ENCODE data around the gene POLR2A. TPM values are rescaled to one million over a fixed set of nuclear protein-coding genes. Genes with fewer than 3 reads are reported as not detected.

Gene POLR2A
- polyA plus RNA-seq, 2 of the 4 experiments (the other 2 are of a cell fraction): 22.8 to 65.6 TPM

GRCh38 chr17:7443499-7444485, 40.4 kb upstream of the POLR2A start:
- Histone ChIP-seq H3K4me2 (no peak overlapping the region), H3K4me1 (peaks cover 31% of the 10 kb centered on the region), H3K9me3 (no peaks in the 10 kb centered on the region), H3K4me3 (no peak overlapping the region), H3K27ac (no peak overlapping the region)
- ATAC-seq (no peak), FAIRE-seq (no peak), DNase-seq (ENCODE audit: low read depth in 1 of 2, low spot score in 1 of 2) (no peak)
- ChIA-PET POLR2A (interaction anchor here (0.6 to 2.7 kb wide), 6 partner anchors 9 to 83 kb away, joined by 3 to 8 read pairs (median 4); partner anchors contain the start of genes PLSCR3, POLR2A, TMEM102 and TMEM256), CTCF (interaction anchor here (0.8 to 30.1 kb wide), 7 partner anchors 2 to 117 kb away, joined by 3 to 342 read pairs (median 24); partner anchors contain the start of genes CHRNB1, FGF11, KCTD11 and SENP3)
- no peak for TF ChIP-seq ZFP36 (IDR thresholded peaks at IDR 0.05; ENCODE audit: borderline replicate concordance, partially characterized antibody)
- TF ChIP-seq MAZ (IDR thresholded peaks at IDR 0.05; ENCODE audit: borderline replicate concordance, low read depth, low read length): no peak
- TF ChIP-seq CHD2 (IDR thresholded peaks at IDR 0.05; ENCODE audit: low read length, partially characterized antibody): no peak
- no peak for TF ChIP-seq HOXA7 (CRISPR knock-in tag; IDR thresholded peaks at IDR 0.05)
- no peak for TF ChIP-seq NFE2L2 (conservative IDR thresholded peaks at IDR 0.05; ENCODE audit: low read length)
- TF ChIP-seq ATOH8 (CRISPR knock-in tag; IDR thresholded peaks at IDR 0.05; ENCODE audit: low read depth): no peak
- TF ChIP-seq JUNB (IDR thresholded peaks at IDR 0.05): no peak
- no peak for TF ChIP-seq ZC3H11A (IDR thresholded peaks at IDR 0.05)
- TF ChIP-seq JUN (IDR thresholded peaks at IDR 0.05): no peak
- no peak for TF ChIP-seq BHLHE40 (IDR thresholded peaks at IDR 0.05; ENCODE audit: low read depth, low read length)
- TF ChIP-seq MAX (IDR thresholded peaks at IDR 0.05): no peak
- TF ChIP-seq REST (IDR thresholded peaks at IDR 0.05): no peak
- TF ChIP-seq HOXB13 (CRISPR knock-in tag; IDR thresholded peaks at IDR 0.05; ENCODE audit: low read depth): no peak
- WGBS (ENCODE audit: missing lambda C conversion rate): 70% methylated on average over 7 of the region's 7 CpGs

- Histone ChIP-seq H3K4me1 (peaks cover 23% of the 10 kb centered on the region), H3K9me3 (no peaks in the 10 kb centered on the region), H3K4me3 (peak within 1 kb of the TSS; percentile 37), H3K27ac (peak within 1 kb of the TSS; percentile 63 to 74), H3K4me2 (peak within 1 kb of the TSS; percentile 83)
- FAIRE-seq (no peak), DNase-seq (ENCODE audit: low read depth in 1 of 2, low spot score in 1 of 2) (peak; percentile 68 to 71), ATAC-seq (peak; percentile 62 to 82)
- ChIA-PET CTCF (interaction anchor here (0.9 to 30.1 kb wide), 10 partner anchors 4 to 115 kb away, joined by 3 to 342 read pairs (median 6); partner anchors contain the start of genes CHRNB1, FGF11, KCTD11 and SENP3), POLR2A (interaction anchor here (0.6 to 2.7 kb wide), 5 partner anchors 17 to 51 kb away, joined by 3 to 8 read pairs (median 4); partner anchors contain the start of genes PLSCR3, POLR2A, TMEM256 and ZBTB4)
- 70% methylated on average over 37 of the region's 51 CpGs for WGBS (ENCODE audit: missing lambda C conversion rate)
- no peak for TF ChIP-seq MAX (IDR thresholded peaks at IDR 0.05)
- no peak for TF ChIP-seq SMC3 (IDR thresholded peaks at IDR 0.05)
- TF ChIP-seq PBX3 (IDR thresholded peaks at IDR 0.05): no peak
- no peak for TF ChIP-seq HOXA7 (CRISPR knock-in tag; IDR thresholded peaks at IDR 0.05)
- TF ChIP-seq USF2 (IDR thresholded peaks at IDR 0.05): no peak
- no peak for TF ChIP-seq MAZ (IDR thresholded peaks at IDR 0.05; ENCODE audit: borderline replicate concordance, low read depth, low read length)
- no peak for TF ChIP-seq FOSB (CRISPR knock-in tag; IDR thresholded peaks at IDR 0.05)
- no peak for TF ChIP-seq POLR2A (IDR thresholded peaks at IDR 0.05; ENCODE audit: low read length)
- TF ChIP-seq HEYL (CRISPR knock-in tag; IDR thresholded peaks at IDR 0.05): no peak
- TF ChIP-seq TP53 (CRISPR knock-in tag; IDR thresholded peaks at IDR 0.05): no peak
- no peak for TF ChIP-seq ESRRA (IDR thresholded peaks at IDR 0.05; ENCODE audit: borderline replicate concordance, low read length)
- TF ChIP-seq CBX2 (IDR thresholded peaks at IDR 0.05; ENCODE audit: borderline replicate concordance, low read depth): no peak
- TF ChIP-seq CTCF (IDR thresholded peaks at IDR 0.05): no peak
- no peak for TF ChIP-seq RFX5 (IDR thresholded peaks at IDR 0.05)
Measured at GRCh38 chr17:7444682-7445618, 39.2 kb upstream of the POLR2A start, which contains the start of gene CHRNB1. Gene CHRNB1, plus strand, starts transcription at chr17:7445061. Its CDS starts 67 bp downstream, at chr17:7445128.

All from A549 (cell line).